Activated CD4-positive, CD25-positive, alpha-beta regulatory T cell treated with anti-CD3 and anti-CD28 coated beads, Interleukin-2, amount 50 U/mL, for 72 hours (primary cell): ENCODE measurements around the gene WWP2.
"Not testable (repeated sequence)": the region's sequence is repeated elsewhere in the genome, so short reads cannot be mapped to it uniquely, and the experiment has no call there.

Experiments used
- DNase-seq: peaks from one replicate; pipeline ENCODE4 v3.0.0; 2021

The WWP2 gene

DNA sequence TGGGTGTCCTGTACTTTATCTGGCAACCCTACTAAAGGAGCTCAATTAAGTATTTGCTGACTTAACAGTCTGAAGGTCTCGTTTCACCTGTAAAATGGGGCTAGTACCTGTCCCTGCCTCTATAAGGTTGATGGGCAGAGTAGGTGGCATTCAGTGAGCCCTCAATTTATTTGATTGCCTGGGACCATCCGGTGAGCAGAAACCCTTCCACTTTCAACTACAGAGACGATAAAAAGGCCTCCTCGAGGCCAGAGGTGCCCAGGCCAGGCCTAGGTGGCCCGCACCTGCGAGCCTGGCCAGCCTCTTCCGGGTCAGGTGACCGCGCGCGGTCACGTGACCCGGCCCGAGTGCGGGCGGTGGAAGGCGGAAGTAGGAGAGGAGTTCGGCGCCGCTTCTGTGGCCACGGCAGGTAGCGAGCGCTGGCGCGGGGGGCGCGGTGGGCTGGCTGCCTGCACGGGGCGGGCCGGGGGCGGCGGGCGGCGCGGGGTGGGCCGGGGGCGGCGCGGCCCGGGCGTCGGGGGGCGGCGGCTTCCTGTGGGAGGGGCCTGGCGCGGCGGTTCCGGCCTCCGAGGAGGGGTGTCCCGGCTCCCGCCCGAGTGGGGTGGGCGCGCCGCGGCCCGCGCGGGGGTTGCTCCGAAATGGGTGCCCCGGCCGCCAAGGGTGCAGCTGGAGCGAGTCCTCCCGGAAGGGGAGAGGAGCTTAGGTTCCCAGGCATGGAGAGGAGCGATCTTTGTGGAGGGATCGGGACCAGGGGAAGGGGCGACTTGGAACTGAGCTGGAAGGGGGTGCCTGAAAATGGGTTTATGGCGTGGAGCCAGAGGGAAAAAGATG, at the start of gene WWP2:
Gene WWP2 (plus strand): TSS at position 350 of the 831 bp plus-strand sequence. CDS start 24,679 bp downstream, outside the sequence.
- peak; percentile 74 for DNase-seq

- no peak for DNase-seq
These were observed 49.1 kb upstream of the WWP2 start for GRCh38 chr16:69712914-69713581.

DNA sequence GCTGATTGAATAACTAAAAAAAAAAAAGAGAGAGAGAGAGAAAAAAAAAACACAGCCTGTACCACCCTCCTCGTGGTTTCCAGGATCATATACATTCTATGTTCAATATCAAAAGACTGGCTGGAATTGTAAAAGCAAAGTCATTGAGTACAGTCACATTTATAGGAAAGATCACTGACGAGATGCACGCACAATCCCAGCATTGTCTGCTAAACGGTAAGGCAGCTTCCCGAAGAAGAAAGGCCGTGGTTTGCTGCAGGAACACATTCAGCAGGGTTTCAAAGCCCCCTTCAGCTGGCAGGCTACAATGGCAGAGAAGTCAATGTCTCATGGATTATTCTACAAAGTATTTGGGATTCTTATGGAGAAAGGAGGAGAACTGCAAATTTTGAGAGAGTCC, 45.1 kb upstream of the WWP2 start:
- DNase-seq, result no peak

GRCh38 chr16:69718111-69718764, 43.9 kb upstream of the WWP2 start:
- no peak for DNase-seq

- DNase-seq, result no peak
These were observed 41.2 kb upstream of the WWP2 start for GRCh38 chr16:69720822-69721430.

DNA sequence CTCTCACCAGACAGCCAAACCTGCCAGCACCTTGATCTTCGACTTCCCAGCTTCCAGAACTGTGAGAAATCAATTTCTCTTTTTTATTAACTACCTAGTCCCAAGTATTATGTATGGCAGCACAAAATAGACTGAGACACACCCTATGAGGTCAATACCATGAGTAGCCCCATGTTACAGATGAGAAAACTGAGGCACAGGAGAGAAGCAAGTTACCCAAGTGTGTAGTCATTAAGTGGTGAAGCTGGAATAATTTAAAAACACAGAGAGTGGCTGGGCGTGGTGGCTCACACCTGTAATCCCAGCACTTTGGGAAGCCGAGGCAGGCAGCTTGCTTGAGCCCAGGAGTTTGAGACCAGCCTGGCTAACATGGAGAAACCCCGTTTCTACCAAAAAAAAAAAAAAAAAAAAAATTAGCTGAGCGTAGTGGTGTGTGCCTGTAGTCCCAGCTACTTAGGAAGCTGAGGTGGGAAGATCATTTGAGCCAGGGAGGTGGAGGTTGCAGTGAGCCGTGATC, 40.6 kb upstream of the WWP2 start:
- DNase-seq, result no peak

GRCh38 chr16:69724414-69724873, 37.7 kb upstream of the WWP2 start:
- DNase-seq, result no peak

- DNase-seq, result no peak
These were observed 37.1 kb upstream of the WWP2 start for GRCh38 chr16:69724981-69725479.

- DNase-seq, result no peak
These were observed 36.4 kb upstream of the WWP2 start for GRCh38 chr16:69725480-69726312.

GRCh38 chr16:69726313-69727060, 35.6 kb upstream of the WWP2 start, which contains the start of gene NQO1:
Gene NQO1, minus strand, starts transcription at chr16:69726560. Its CDS starts 121 bp downstream, at chr16:69726439.
- peak; percentile 90 for DNase-seq

- DNase-seq, result no peak
These were observed 34.2 kb upstream of the WWP2 start for GRCh38 chr16:69727916-69728270.

DNA sequence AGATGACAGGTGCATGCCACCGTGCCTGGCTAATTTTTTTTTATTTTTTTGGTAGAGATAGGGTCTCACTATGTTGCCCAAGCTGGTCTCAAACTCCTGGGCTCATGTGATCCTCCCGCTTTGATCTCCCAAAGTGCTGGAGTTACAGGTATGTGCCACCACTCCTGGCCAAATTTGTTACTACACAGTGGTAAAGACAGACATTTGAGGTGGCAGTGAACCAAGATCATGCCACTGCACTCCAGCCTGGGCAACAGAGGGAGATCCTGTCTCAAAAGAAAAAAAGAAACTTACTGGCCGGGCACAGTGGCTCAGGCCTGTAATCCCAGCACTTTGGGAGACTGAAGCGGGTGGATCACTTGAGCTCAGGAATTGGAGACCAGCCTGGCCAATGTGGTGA, 33.1 kb upstream of the WWP2 start:
- DNase-seq, result not testable (repeated sequence)

- DNase-seq, result not testable (repeated sequence)
These were observed 30.9 kb upstream of the WWP2 start for GRCh38 chr16:69731280-69731679.

DNA sequence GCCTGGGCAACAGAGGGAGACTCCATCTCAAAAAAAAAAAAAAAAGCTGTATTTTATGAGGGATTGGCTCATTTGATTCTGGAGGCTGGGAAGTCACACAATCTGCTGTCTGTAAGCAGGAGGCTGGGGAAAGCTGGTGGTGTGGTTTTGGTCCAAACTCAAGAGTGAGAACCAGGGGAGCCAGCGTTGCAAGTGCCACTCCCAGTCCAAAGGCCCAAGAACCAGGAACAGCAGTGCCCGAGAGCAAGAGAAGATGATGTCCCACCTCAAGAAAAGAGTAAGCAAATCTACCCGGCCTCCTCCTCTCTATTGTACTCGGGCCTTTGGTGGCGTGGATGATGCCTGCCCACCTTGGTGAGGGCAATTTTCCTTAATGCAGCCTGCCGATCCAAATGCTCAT, 30.0 kb upstream of the WWP2 start:
- DNase-seq, result no peak

- DNase-seq, result no peak
These were observed 20.6 kb upstream of the WWP2 start for GRCh38 chr16:69741519-69741918.

GRCh38 chr16:69741951-69742904, 19.9 kb upstream of the WWP2 start:
- DNase-seq, result no peak

DNA sequence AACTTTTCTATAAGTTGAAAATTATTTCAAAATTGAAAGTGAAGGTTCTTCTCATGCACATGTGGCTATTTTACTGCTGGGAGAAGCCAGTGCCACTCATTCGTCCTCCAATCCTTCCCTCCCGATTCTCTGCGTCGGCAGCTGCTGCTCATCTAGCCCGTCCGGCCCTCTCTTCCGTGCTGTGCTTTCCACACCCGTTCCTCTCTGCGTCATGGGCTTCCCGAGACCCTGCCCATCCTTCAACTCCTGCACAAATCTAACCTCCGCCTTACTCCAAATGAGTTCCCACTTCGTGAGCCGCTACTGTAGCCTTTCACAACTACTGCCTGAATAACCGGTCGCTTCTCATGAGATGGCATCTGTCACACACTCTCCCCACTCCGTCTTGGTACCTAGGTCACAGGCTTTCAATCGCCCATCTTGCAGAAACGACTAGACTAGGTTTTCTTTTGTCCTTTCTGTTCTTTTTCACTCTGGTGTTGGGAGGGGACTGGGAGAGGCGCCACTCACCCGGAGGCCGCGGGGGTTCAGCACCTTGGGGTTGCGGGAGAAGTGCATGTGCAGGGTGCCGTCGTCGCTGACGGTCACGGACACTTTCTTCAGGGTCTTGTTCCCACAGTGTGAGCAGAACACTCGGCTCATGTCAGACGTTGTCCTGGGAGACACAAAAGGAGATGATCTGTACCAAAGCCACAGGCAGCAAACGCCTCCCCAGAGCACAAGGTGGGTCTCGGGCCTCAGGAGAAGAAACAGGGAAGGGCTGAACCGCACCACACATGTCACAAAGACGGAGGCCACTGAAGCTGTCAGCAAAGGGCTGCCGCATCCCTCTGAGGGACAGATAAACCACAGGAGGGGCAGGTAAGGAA, 17.5 kb upstream of the WWP2 start:
- DNase-seq, result no peak

DNA sequence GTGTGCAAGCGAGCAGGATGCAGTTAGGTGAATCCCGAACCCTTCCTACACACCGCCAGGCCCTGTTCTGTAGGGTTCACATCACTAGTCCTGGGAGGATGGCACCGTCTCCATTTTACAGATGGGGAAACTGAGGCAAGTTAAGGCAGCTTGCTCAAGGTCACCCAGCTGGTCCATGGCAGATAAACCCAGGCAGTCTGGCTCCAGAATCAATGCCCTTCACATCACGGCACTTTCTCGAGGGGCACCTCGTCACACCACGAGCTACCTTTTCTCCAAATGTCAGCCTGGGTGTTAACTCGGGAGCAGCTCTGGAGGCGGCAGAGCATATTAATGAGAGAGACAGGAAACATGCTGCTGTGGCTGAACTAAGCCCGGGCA, 16.9 kb upstream of the WWP2 start:
- no peak for DNase-seq

- DNase-seq, result no peak
These were observed 16.2 kb upstream of the WWP2 start for GRCh38 chr16:69745959-69746358.
